ENCODE data around the gene C4B.

GRCh38 chr6:31977816-31978431 lies 36.7 kb upstream of the C4B start:
- no peak for TF ChIP-seq CTCF (IDR thresholded peaks at IDR 0.05; ENCODE audit: insufficient read depth, low read depth, low read length)
- no peak for TF ChIP-seq EZH2 (IDR thresholded peaks at IDR 0.05; ENCODE audit: insufficient read depth, low read length)

All from astrocyte (in vitro differentiated cells and primary cell).